Activated gamma-delta T cell treated with Interleukin-2 at 50 U/mL for 16 hours (primary cell): Measurements from ENCODE around the gene BLOC1S6.

Experiments
- DNase-seq: peaks from one replicate; pipeline ENCODE4 v3.0.0-alpha.2; 2020

The BLOC1S6 gene

GRCh38 chr15:45588219-45588875 is 1.2 kb downstream of the BLOC1S6 start:
- no peak for DNase-seq

- DNase-seq = no peak
These were observed 2.1 kb downstream of the BLOC1S6 start for GRCh38 chr15:45589256-45589655.

- no peak for DNase-seq
These were observed 7.1 kb downstream of the BLOC1S6 start for GRCh38 chr15:45594319-45594718.

GRCh38 chr15:45594835-45595530 is 7.8 kb downstream of the BLOC1S6 start:
- DNase-seq = no peak

- DNase-seq = no peak
These were observed 16.7 kb downstream of the BLOC1S6 start for GRCh38 chr15:45603881-45604280.

- DNase-seq = no peak
These were observed 17.1 kb downstream of the BLOC1S6 start for GRCh38 chr15:45604326-45604725.

- no peak for DNase-seq
These were observed 19.2 kb downstream of the BLOC1S6 start for GRCh38 chr15:45606413-45606812.

GRCh38 chr15:45606841-45607240 is 19.7 kb downstream of the BLOC1S6 start:
- DNase-seq = no peak

GRCh38 chr15:45611305-45611704 is 24.1 kb downstream of the BLOC1S6 start:
- no peak for DNase-seq

GRCh38 chr15:45612790-45613415 is 25.7 kb downstream of the BLOC1S6 start:
- DNase-seq = no peak

GRCh38 chr15:45616901-45617323 is 29.7 kb downstream of the BLOC1S6 start:
- no peak for DNase-seq

GRCh38 chr15:45618813-45619212 is 31.6 kb downstream of the BLOC1S6 start:
- no peak for DNase-seq

- no peak for DNase-seq
These were observed 41.0 kb downstream of the BLOC1S6 start for GRCh38 chr15:45628136-45628535.

- no peak for DNase-seq
These were observed 43.9 kb downstream of the BLOC1S6 start for GRCh38 chr15:45630917-45631691.

- no peak for DNase-seq
These were observed 44.6 kb downstream of the BLOC1S6 start for GRCh38 chr15:45631776-45632175.

- DNase-seq = peak; percentile 65
These were observed 47.4 kb downstream of the BLOC1S6 start, which contains the start of gene SQOR for GRCh38 chr15:45634432-45635190. TSS of gene SQOR (plus strand) at chr15:45635029. CDS start at chr15:45658924, 23,895 bp downstream.

GRCh38 chr15:45635191-45635638 is 48.0 kb downstream of the BLOC1S6 start:
- DNase-seq = peak; percentile 72

- DNase-seq = no peak
These were observed 48.6 kb downstream of the BLOC1S6 start for GRCh38 chr15:45635763-45636292.

GRCh38 chr15:45637141-45637540 is 50.0 kb downstream of the BLOC1S6 start:
- no peak for DNase-seq

- DNase-seq = peak; percentile 37
These were observed 50.4 kb downstream of the BLOC1S6 start for GRCh38 chr15:45637552-45638033.

GRCh38 chr15:45640616-45641015 is 53.4 kb downstream of the BLOC1S6 start:
- no peak for DNase-seq

GRCh38 chr15:45641374-45641781 is 54.2 kb downstream of the BLOC1S6 start:
- DNase-seq = no peak
